M059J (cell line): ENCODE data around the gene NCAM1. TPM values are rescaled to one million over a fixed set of nuclear protein-coding genes. Genes with fewer than 3 reads are reported as not detected.
A peak's percentile ranks its signal among the peaks of the same experiment; 100 is the strongest.

Experiments
- DNase-seq: peaks from one replicate; pipeline ENCODE4 v3.0.0-alpha.2; 2012; ENCODE audit warnings: low read depth
- total RNA-seq: library from RNA; depleted of rRNA; stranded (reverse); fragments of >200 nt; shearing (Covaris generic); gene quantifications from 2 replicates; pipeline ENCODE4 v1.2.3, GENCODE V29; 2014

Gene NCAM1
- total RNA-seq, 1 experiment from 2014 or later = not detected

- no peak for DNase-seq
These were observed 207.4 kb downstream of the NCAM1 start for GRCh38 chr11:113168354-113169342.

- no peak for DNase-seq
These were observed 211.2 kb downstream of the NCAM1 start for GRCh38 chr11:113172382-113172951.

GRCh38 chr11:113173126-113173525 lies 211.9 kb downstream of the NCAM1 start:
- no peak for DNase-seq

GRCh38 chr11:113174882-113175281 lies 213.7 kb downstream of the NCAM1 start:
- no peak for DNase-seq

GRCh38 chr11:113176599-113177360 lies 215.6 kb downstream of the NCAM1 start:
- DNase-seq = peak; percentile 64

- DNase-seq = no peak
These were observed 216.5 kb downstream of the NCAM1 start for GRCh38 chr11:113177671-113178070.

GRCh38 chr11:113178381-113179070 lies 217.3 kb downstream of the NCAM1 start:
- DNase-seq = no peak

- DNase-seq = no peak
These were observed 218.0 kb downstream of the NCAM1 start for GRCh38 chr11:113179181-113179704.

- DNase-seq = no peak
These were observed 219.9 kb downstream of the NCAM1 start for GRCh38 chr11:113181094-113181493.

- DNase-seq = no peak
These were observed 221.1 kb downstream of the NCAM1 start for GRCh38 chr11:113182288-113182687.

- DNase-seq = peak; percentile 70
These were observed 223.3 kb downstream of the NCAM1 start for GRCh38 chr11:113184498-113184897.

- no peak for DNase-seq
These were observed 227.2 kb downstream of the NCAM1 start for GRCh38 chr11:113188371-113188834.

GRCh38 chr11:113189909-113190667 lies 228.9 kb downstream of the NCAM1 start:
- DNase-seq = peak; percentile 87

GRCh38 chr11:113192121-113192925 lies 231.1 kb downstream of the NCAM1 start:
- no peak for DNase-seq

- DNase-seq = no peak
These were observed 231.8 kb downstream of the NCAM1 start for GRCh38 chr11:113193016-113193415.

- peak; percentile 12 for DNase-seq
These were observed 232.7 kb downstream of the NCAM1 start for GRCh38 chr11:113193946-113194345.

- DNase-seq = no peak
These were observed 234.5 kb downstream of the NCAM1 start for GRCh38 chr11:113195728-113196127.

GRCh38 chr11:113197446-113197845 lies 236.2 kb downstream of the NCAM1 start:
- no peak for DNase-seq

- no peak for DNase-seq
These were observed 237.9 kb downstream of the NCAM1 start for GRCh38 chr11:113198972-113199661.
